NCI-H1436 (cell line): ENCODE measurements around the gene SAMM50.
A peak's percentile ranks its signal among the peaks of the same experiment; 100 is the strongest.

ENCODE experiments used
- DNase-seq: peaks from one replicate; lab custom pipeline; 2025; lab: John Stamatoyannopoulos, UW

Gene SAMM50

GRCh38 chr22:43976861-43977795 is 21.9 kb downstream of the SAMM50 start:
- DNase-seq: no peak

DNA sequence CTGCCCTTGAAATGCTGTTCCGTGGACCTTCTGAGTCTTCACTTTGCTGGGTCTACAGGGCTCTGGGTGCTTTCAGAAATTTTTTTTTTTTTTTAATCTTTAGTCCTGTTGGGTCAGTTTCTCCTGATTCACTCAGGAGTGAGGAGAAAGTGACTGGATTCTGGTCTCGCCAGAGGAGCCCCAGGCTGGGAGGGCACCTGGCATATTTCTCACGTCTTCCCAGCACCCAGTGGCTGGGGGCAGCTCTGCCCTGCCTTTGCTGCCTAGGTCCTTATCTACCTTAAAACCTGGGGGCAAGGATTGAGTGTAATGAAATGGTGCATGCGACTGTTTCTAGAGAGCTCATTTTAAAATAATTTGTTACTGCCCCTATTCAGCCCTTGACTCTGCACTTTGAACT is 23.3 kb downstream of the SAMM50 start:
- no peak for DNase-seq

GRCh38 chr22:43980579-43980978 is 25.3 kb downstream of the SAMM50 start:
- no peak for DNase-seq

- DNase-seq: no peak
These were observed 25.8 kb downstream of the SAMM50 start for GRCh38 chr22:43980996-43981395.

DNA sequence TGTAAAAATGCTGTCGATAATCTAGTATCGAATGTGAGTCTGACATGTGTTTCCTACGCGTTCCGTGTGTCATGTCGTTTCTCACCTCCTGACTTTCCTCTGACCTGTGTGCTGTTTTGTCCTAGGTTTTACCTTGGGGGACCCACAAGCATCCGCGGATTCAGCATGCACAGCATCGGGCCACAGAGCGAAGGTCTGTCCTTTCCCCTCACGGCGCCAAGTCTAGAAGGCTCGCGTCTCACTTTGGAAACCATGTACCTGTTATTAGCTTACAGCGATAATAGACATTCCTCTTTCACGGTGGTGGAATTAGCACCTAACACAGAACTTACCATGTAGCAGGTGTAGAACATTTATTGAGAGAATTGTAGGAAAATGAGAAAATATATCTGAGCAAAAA is 28.6 kb downstream of the SAMM50 start:
- no peak for DNase-seq

GRCh38 chr22:43985532-43985931 is 30.3 kb downstream of the SAMM50 start:
- DNase-seq: no peak

DNA sequence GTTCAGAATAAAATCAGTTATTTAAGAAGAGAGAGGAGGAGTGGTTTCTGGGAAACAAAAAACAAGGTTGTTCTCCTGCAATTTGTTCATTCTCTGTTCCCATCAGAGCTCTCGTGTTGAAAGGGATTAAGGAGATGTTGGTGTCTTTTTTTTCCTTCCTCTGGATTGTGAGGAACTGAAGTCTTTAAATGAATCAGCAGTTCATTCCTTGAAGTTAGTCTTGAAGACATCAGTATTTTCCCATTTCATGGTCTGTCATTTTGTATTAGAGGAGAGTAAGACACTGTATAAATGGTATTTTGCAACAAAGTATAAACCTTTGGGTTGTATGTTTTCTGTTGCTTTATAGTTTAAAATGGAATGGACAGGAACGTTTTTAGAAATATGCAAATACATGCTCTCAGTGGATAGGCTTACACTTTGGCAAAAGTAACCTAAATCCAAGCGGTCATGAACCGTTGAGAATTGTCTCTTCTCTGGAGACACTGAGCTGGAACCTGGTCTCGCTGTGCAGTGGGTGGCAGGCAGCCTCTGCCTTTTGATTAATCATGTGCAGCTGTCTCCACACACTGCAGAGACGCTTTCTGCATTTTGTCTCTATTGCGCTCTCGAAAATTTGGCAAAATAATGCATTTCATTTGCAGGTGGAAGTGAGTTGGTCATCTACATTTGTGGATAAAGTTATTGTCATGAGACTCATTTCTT is 33.0 kb downstream of the SAMM50 start:
- DNase-seq: no peak

GRCh38 chr22:43988960-43989359 is 33.7 kb downstream of the SAMM50 start:
- no peak for DNase-seq

DNA sequence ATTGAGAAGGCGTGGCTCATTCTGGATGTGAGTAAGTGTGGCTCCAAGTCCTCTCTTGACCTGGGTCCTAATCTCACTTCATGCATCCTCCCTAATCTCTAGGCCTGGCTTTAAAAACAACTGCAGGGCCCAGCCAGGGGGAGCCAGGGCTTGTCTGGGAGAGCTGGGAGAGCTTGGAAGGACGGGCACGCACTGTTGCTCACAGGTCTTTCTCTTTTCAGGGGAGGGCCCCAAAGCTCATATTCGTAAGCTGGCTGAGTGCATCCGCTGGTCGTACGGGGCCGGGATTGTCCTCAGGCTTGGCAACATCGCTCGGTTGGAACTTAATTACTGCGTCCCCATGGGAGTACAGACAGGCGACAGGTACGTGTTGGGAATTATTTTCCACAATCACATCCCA is 34.8 kb downstream of the SAMM50 start:
- DNase-seq: no peak

GRCh38 chr22:43991316-43992020 is 36.2 kb downstream of the SAMM50 start:
- DNase-seq: no peak

- no peak for DNase-seq
These were observed 37.1 kb downstream of the SAMM50 start for GRCh38 chr22:43992331-43992821.

DNA sequence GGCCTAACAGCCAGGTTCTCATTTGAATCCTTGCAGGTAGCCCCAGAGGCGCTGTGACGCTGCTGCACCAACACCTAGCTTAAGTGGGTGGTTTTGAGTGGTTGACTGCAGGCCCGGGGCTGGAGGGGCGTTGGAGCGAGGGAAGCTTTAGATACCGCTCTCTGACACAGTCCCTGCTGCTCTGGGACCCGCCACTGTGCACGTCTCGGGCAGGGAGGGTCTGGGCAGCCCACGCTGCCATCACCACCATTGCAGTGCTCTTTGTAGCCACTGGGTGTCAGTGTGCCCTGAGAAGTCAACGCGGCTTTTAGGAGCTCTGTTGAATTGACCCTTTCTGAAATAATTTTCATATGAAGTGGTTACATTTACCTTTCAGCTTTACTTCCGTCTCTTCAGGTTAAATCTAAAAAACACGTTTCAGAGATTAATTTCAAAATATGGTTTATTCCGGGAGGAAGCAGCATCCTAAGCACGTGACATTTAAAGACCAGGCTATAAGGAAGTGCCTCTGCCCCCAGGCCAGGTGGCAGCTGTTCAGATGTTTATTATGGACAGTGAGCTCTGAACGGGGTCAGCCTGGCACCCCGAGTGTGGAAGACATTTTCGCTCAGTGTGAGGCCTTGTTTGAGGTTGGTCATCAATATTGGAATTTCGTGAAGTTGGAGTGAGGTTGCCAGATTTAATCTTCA is 38.0 kb downstream of the SAMM50 start:
- DNase-seq: peak; percentile 29

DNA sequence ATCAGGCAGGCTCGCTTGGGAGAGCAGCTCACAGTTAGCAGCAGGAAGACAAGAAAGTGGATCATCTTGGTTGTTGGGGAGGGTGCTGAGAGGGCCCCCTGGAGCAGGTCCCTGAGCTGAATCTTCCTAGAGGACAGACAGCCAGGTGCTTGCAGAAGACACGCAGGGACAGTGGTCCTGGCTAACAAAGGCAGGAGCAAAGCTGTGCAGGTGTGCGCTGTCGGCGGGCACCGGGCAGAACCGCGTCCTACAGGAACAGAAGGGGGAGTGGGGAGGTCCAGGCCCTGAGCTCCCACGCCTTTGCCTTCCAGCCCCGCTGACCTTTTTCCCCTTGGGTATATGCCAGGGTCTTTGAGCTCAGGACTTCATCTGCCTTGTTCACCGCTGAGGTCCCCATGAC is 38.8 kb downstream of the SAMM50 start:
- no peak for DNase-seq

- DNase-seq: no peak
These were observed 39.2 kb downstream of the SAMM50 start for GRCh38 chr22:43994416-43994815.

DNA sequence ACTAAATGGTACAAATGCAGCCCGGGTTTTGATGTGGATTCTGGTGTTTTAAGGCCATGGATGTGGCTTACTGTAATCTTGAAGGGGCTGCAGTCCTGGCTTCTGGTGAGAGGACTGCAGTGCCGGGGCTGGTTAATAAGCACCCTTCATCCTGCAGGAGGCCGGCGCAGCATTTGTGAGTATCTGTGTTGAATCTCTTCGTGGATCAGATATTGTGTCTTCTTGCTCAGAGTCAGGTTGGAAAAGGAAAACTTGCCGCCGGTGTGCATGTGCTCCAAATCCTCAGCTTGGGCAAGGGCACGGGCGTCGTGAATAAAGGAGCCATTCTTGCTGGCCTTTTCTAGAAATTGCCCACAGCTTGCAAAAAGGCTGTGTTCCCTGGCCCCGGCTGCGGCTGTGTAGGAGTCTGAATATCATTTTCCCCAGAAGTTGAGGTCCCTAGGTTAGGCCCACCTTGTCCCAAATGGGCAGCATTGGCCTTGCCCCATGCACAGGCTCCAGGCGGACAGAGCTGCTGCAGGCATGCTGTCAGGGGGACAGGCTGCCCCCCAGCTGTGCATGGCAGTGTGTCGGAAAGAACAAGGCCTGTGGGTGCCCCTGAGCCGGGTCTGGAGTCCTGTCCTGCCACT is 39.9 kb downstream of the SAMM50 start:
- DNase-seq: no peak

DNA sequence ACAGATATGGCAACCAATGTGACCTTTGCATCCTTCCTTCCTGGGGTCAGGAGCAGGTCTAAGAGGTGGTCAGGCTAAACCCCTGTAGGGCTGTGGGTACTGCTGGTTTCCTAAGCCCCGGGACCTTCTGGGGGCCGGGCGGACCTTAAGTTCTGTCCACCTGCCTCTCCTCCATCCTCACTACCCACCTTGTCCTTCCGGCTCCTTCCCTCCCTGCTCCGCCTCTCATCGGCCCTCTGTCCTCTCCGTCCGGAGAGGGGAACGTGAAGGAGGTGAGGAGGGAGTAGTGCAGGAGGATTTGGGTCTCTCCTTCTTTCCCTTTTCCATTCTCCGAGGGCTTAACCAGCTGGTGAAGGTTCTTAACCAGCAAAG is 40.5 kb downstream of the SAMM50 start:
- DNase-seq: no peak

GRCh38 chr22:43996170-43996980 is 41.1 kb downstream of the SAMM50 start:
- DNase-seq: no peak

DNA sequence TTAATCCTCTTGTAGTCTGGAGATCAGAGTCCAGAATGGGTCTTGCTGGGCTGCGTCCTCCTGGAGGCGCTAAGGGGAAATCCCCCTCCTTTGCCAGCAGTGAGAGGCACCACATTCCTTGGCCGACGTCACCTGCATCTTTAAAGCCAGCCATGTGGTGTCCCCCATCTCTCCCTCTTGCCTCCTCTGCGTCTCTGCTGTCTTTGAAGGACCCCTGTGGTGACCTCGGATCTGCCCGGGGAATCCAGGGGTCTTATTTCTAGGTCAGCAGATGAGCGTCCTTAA is 41.7 kb downstream of the SAMM50 start:
- DNase-seq: no peak

DNA sequence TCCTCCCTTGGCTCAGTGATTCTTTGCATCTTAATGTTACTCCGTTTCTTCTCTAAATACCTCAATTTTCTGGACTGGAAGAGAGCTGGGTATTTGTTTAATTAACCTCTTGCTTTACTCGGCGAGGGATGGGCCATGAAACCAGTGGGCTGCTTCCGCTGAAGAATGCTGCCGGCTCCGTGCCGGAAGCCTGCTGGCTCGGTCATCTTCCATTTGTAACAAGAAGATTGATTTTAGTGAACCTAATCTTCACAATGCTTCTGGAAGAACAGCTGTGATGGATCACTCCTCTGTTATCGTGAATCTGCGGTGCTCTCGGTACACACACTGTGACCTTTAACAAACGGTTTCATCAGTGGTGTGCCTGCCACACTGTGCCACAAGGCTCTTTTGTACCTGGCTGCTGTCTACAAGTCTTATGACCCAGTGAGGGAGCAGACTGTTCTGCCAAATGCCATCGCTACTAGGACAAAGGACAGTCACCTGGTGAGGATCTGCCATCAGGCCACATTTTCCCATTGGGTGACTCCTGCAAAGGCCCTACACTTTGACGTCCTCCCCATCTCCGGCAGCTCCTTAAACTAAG is 43.5 kb downstream of the SAMM50 start:
- DNase-seq: no peak

- DNase-seq: no peak
These were observed 44.1 kb downstream of the SAMM50 start for GRCh38 chr22:43999378-43999777.

GRCh38 chr22:44000123-44000522 is 44.9 kb downstream of the SAMM50 start:
- no peak for DNase-seq
